Kidney (tissue), 14 donors: ENCODE data around the gene DYNC2H1. TPM values are rescaled to one million over a fixed set of nuclear protein-coding genes. Genes with fewer than 3 reads are reported as not detected.

Source experiments
- DNase-seq, 5 donors: peaks; one replicate each; pipeline ENCODE4 v3.0.0-alpha.2; 2013 to 2020
- FAIRE-seq: peaks from 2 replicates; lab custom pipeline; 2012; peaks lifted over from hg19 to GRCh38; lab: Jason Lieb, UNC
- H3K27ac ChIP-seq, 2 donors: one replicate each; pipeline ENCODE4 v1.7.0; 2013; ENCODE audit warnings: low read depth in 2 of 2, low read length in 2 of 2, inconsistent platforms in 1 of 2
- H3K27me3 ChIP-seq: one replicate; pipeline ENCODE4 v1.7.1; 2013; ENCODE audit warnings: low read length, inconsistent platforms; ENCODE audit not compliant: control insufficient read depth, insufficient read depth
- H3K36me3 ChIP-seq, 3 donors: one replicate each; pipeline versions ENCODE4 v1.7.0 to v1.7.1; 2013; ENCODE audit warnings: low read length in 3 of 3, control low read depth in 1 of 3, inconsistent platforms in 1 of 3; ENCODE audit not compliant: insufficient read depth in 3 of 3, control insufficient read depth in 2 of 3
- H3K4me1 ChIP-seq, 3 donors: one replicate each; pipeline versions ENCODE4 v1.7.0 to v1.7.1; 2013; ENCODE audit warnings: low read length in 3 of 3, inconsistent platforms in 1 of 3, low read depth in 1 of 3; ENCODE audit not compliant: control insufficient read depth in 2 of 3, insufficient read depth in 2 of 3
- H3K4me3 ChIP-seq, 3 donors: one replicate each; pipeline versions ENCODE4 v1.7.0 to v1.8.1; 2013; ENCODE audit warnings: low read length in 3 of 3, control low read depth in 1 of 3, inconsistent platforms in 1 of 3
- H3K9ac ChIP-seq, 3 donors: one replicate each; pipeline versions ENCODE4 v1.7.0 to v1.7.1; 2013; ENCODE audit warnings: low read length in 3 of 3, control low read depth in 1 of 3, inconsistent platforms in 1 of 3
- H3K9me3 ChIP-seq, 3 donors: one replicate each; pipeline versions ENCODE4 v1.7.0 to v1.7.1; 2013; ENCODE audit warnings: low read length in 3 of 3, control low read depth in 1 of 3, inconsistent platforms in 1 of 3; ENCODE audit not compliant: control insufficient read depth in 2 of 3, insufficient read depth in 1 of 3
- CTCF ChIP-seq: IDR thresholded peaks from 3 replicates; pipeline ENCODE4 v1.5.1; 2012; ENCODE audit warnings: mild to moderate bottlenecking, moderate library complexity, borderline replicate concordance; ENCODE audit not compliant: insufficient read depth; ENCODE audit errors: extremely low read depth
- intact Hi-C: fragments of 100-400 bp; cut with DNase I; formaldehyde crosslinking; loops from one replicate; pipeline ENCODE4 v1.11.1; 2022
- polyA plus RNA-seq: library from polyadenylated mRNA; stranded (reverse); fragments of 350-450 nt; fragmentation: Illumina TruSeq; extraction: RNeasy Lipid Tissue Mini Kit (QIAGEN cat#74804); gene quantifications from one replicate; pipeline ENCODE4 v1.2.3, GENCODE V29; 2014; ENCODE audit warnings: low read depth, low replicate concordance; ENCODE audit not compliant: insufficient read depth
- total RNA-seq: library from RNA; stranded (reverse); fragmentation: NEBNext Ultra II Directional; extraction: Animal tissue kit (Norgen Biotek cat#: 25700); gene quantifications from one replicate; pipeline ENCODE4 v1.2.1, GENCODE V29; 2021
- donor health status: control.
- donor health status: control.
- donor health status: control.
- donor health status: control.
- donor health status: control.
- donor health status: DM: yes; HTN: yes; CAD: no.
- donor health status: Normal renal cell carcinoma (clear cell type).

DYNC2H1 gene
- total and polyA plus RNA-seq, 2 donors from 2014 or later, result 13.5 to 30.9 TPM

GRCh38 chr11:103396237-103396636 is 287.0 kb downstream of the DYNC2H1 start:
- no peak overlapping the region for H3K4me3 ChIP-seq
- H3K9ac ChIP-seq, result no peak overlapping the region
- no peak for DNase-seq
- peak overlapping the region; percentile 36 to 87 for H3K27ac ChIP-seq
- H3K36me3 ChIP-seq, result peaks cover 0 to 1% (median 0%) of the 10 kb centered on the region in 3 donors
- FAIRE-seq, result no peak
- TF ChIP-seq CTCF, result no peak
- intact Hi-C loops, result no loop called here
- no peaks in the 10 kb centered on the region for H3K27me3 ChIP-seq
- H3K9me3 ChIP-seq, result no peaks in the 10 kb centered on the region
- peaks cover 0 to 11% (median 0%) of the 10 kb centered on the region in 3 donors for H3K4me1 ChIP-seq

GRCh38 chr11:103397369-103397768 is 288.1 kb downstream of the DYNC2H1 start:
- peaks cover 0 to 11% (median 0%) of the 10 kb centered on the region in 3 donors for H3K4me1 ChIP-seq
- H3K9ac ChIP-seq, result no peak overlapping the region
- peaks cover 0 to 2% (median 0%) of the 10 kb centered on the region in 3 donors for H3K36me3 ChIP-seq
- TF ChIP-seq CTCF, result no peak
- H3K27ac ChIP-seq, result no peak overlapping the region
- H3K27me3 ChIP-seq, result no peaks in the 10 kb centered on the region
- FAIRE-seq (no peak), DNase-seq (no peak)
- intact Hi-C loops, result no loop called here
- no peak overlapping the region for H3K4me3 ChIP-seq
- H3K9me3 ChIP-seq, result no peaks in the 10 kb centered on the region

GRCh38 chr11:103398829-103399228 is 289.6 kb downstream of the DYNC2H1 start:
- TF ChIP-seq CTCF, result no peak
- no peak overlapping the region for H3K4me3 ChIP-seq
- no peak for DNase-seq
- H3K36me3 ChIP-seq, result peaks cover 0 to 2% (median 0%) of the 10 kb centered on the region in 3 donors
- H3K4me1 ChIP-seq, result peaks cover 0 to 11% (median 0%) of the 10 kb centered on the region in 3 donors
- H3K27ac ChIP-seq, result no peak overlapping the region
- no peaks in the 10 kb centered on the region for H3K9me3 ChIP-seq
- FAIRE-seq, result no peak
- intact Hi-C loops, result no loop called here
- H3K27me3 ChIP-seq, result no peaks in the 10 kb centered on the region
- H3K9ac ChIP-seq, result no peak overlapping the region

GRCh38 chr11:103406357-103406756 is 297.1 kb downstream of the DYNC2H1 start:
- Histone ChIP-seq H3K27ac (no peak overlapping the region), H3K27me3 (no peaks in the 10 kb centered on the region), H3K4me3 (no peak overlapping the region), H3K36me3 (no peaks in the 10 kb centered on the region), H3K9ac (no peak overlapping the region), H3K9me3 (no peaks in the 10 kb centered on the region), H3K4me1 (no peaks in the 10 kb centered on the region)
- FAIRE-seq (no peak), DNase-seq (peak in 2 of 5 donors; percentile 13 to 20)
- TF ChIP-seq CTCF, result no peak
- intact Hi-C loops, result no loop called here
